A673 (cell line): ENCODE measurements around the gene NPLOC4.

Source experiments
- CTCF ChIP-seq: fragments of 300-800, 200-600 bp; sonication (generic); conservative IDR thresholded peaks from 2 replicates; pipeline ENCODE4 v1.5.1; 2017; ENCODE audit warnings: low read depth, mild to moderate bottlenecking, antibody characterized with exemption, low read length, moderate library complexity, mixed read lengths
- EZH2 ChIP-seq: fragments of 200-600 bp; sonication (generic); IDR thresholded peaks from 2 replicates; pipeline ENCODE4 v1.6.1; 2017; ENCODE audit warnings: borderline replicate concordance, low read depth, mild to moderate bottlenecking, mixed read lengths, antibody characterized with exemption, low read length; ENCODE audit not compliant: poor library complexity, severe bottlenecking

DNA sequence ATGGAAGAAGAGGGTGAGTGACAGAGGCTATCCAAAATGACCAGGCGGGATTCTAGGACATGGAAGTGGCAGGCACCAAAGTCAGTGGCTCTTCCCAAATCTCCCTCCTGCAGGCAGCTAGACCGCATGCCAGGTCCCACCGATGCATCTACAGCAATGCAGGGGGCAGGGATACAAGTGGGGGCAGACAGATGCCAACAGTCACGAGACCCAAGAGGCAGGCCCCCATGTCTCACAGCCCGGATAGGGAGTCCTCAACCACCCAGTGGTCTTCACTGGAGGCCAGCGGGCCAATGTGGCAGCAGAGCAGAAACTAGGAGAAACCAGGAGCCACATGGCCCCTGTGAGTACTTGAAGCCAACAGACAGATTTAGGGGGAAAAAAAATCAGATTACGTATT, 20.0 kb downstream of the NPLOC4 start:
- TF ChIP-seq CTCF (no peak), EZH2 (no peak)
